Tibial artery (tissue), 4 donors: ENCODE results near the gene HSPBP1.

ENCODE experiments used
- DNase-seq, 2 donors: peaks; one replicate each; pipeline ENCODE4 v3.0.0-alpha.2; 2019
- H3K27ac ChIP-seq, 2 donors: fragments of 200-600 bp; sonication (generic) in 1 of 2; 1 replicate in 1 of 2; 2 replicates in 1 of 2; pipeline ENCODE4 v1.5.1; 2018 to 2019; ENCODE audit warnings: mild to moderate bottlenecking in 1 of 2
- H3K27me3 ChIP-seq, 2 donors: fragments of 200-600 bp; sonication (generic) in 1 of 2; one replicate each; pipeline versions ENCODE4 v1.5.1 to v1.6.0; 2016 to 2019
- H3K36me3 ChIP-seq, 3 donors: fragments of 200-600 bp; sonication (generic) in 2 of 3; one replicate each; pipeline ENCODE4 v1.5.1; 2016 to 2019; ENCODE audit warnings: mild to moderate bottlenecking in 2 of 3
- H3K4me1 ChIP-seq, 4 donors: fragments of 200-600 bp; sonication (generic) in 2 of 4; 1 replicate in 3 of 4; 2 replicates in 1 of 4; pipeline ENCODE4 v1.5.1; 2016 to 2019
- H3K4me3 ChIP-seq, 2 donors: fragments of 200-600 bp; sonication (generic) in 1 of 2; 1 replicate in 1 of 2; 2 replicates in 1 of 2; pipeline ENCODE4 v1.5.1; 2018 to 2019; ENCODE audit warnings: mild to moderate bottlenecking in 2 of 2
- H3K9me3 ChIP-seq, 3 donors: fragments of 200-600 bp; sonication (generic) in 1 of 3; one replicate each; pipeline ENCODE4 v1.5.1; 2016 to 2019
- intact Hi-C: fragments of 100-400 bp; cut with DNase I; formaldehyde crosslinking; loops from one replicate; pipeline ENCODE4 v1.15.0; 2023; ENCODE audit warnings: low total_unique reads
- TF ChIP-seq, protein P1 (sequence below), 2 experiments: fragments of 200-600 bp in 1 of 2; fragments of 450-650 bp in 1 of 2; IDR thresholded peaks; one replicate each; pipeline ENCODE4 v1.5.1; 2017 to 2019; ENCODE audit warnings: antibody characterized with exemption in 2 of 2, mild to moderate bottlenecking in 1 of 2, moderate library complexity in 1 of 2

Gene HSPBP1

DNA sequence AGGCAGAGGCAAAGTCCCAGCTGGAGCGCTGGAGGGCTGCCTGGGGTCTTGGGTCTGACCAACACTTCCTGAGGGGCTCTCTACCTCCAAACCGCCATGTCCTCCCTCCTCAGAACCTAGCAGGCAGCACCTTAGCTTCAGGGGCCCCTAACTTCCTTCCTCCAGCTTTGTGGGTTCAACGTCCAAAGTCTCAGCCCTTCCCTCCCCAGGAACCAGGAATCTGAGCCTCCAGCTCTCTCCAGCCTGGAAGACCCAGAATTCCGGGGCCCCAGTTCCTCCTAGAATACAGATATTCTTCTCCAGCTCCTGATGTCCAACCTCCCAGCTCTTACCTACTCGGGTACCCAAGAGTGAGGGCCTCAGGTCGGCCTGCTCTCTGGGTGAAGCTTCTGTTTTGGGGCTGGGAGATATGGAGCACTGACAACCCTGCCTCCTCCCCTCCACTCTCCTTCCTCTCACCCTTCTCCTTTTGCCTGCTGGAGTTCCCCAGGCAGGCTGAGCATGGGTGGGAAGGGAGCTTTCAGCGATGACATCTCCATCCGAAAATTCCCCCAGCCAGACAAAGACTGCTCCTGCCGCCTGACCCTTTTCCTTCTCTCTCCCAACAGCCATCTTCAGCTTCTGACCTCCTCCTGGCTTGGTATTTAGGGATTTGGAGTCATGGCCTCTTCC, 41.7 kb upstream of the HSPBP1 start:
- Histone ChIP-seq H3K27me3 (peaks cover 0 to 44% of the 10 kb centered on the region in 2 donors), H3K9me3 (no peaks in the 10 kb centered on the region), H3K4me3 (no peak overlapping the region), H3K4me1 (no peaks in the 10 kb centered on the region), H3K27ac (no peak overlapping the region), H3K36me3 (no peaks in the 10 kb centered on the region)
- intact Hi-C loops, result no loop called here
- no peak for DNase-seq
- TF ChIP-seq, protein P1, sequence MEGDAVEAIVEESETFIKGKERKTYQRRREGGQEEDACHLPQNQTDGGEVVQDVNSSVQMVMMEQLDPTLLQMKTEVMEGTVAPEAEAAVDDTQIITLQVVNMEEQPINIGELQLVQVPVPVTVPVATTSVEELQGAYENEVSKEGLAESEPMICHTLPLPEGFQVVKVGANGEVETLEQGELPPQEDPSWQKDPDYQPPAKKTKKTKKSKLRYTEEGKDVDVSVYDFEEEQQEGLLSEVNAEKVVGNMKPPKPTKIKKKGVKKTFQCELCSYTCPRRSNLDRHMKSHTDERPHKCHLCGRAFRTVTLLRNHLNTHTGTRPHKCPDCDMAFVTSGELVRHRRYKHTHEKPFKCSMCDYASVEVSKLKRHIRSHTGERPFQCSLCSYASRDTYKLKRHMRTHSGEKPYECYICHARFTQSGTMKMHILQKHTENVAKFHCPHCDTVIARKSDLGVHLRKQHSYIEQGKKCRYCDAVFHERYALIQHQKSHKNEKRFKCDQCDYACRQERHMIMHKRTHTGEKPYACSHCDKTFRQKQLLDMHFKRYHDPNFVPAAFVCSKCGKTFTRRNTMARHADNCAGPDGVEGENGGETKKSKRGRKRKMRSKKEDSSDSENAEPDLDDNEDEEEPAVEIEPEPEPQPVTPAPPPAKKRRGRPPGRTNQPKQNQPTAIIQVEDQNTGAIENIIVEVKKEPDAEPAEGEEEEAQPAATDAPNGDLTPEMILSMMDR (IDR thresholded peaks at IDR 0.05), result no peak

DNA sequence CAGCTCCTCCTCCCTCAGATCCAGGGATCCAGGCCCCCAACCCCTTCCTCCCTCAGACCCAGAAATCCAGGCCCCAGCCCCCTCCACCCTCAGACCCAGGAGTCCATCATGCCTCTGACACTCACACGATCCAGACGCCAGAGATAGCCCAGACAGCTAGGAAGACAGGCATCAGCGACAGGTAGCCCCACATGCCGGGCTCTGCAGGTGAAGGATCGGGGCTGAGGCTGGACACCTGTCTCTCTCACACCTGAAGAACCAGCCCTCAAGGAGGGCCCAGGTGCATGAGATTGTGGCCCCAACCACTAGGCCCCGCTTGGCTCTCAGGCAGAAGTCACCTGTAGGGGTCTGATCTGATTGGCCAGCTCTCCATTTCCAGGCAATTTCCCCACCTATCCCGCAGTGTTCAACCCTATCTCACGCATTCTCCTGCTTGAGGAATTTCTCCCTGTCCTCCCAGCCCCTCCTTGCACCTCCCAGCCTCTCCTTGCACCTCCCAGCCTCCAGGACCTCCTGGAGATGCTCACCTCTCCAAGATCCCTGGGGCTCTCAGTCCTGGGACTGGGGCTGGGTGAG, 41.0 kb upstream of the HSPBP1 start:
- no peaks in the 10 kb centered on the region for H3K36me3 ChIP-seq
- no peak overlapping the region for H3K27ac ChIP-seq
- peaks cover 0 to 44% of the 10 kb centered on the region in 2 donors for H3K27me3 ChIP-seq
- H3K9me3 ChIP-seq, result no peaks in the 10 kb centered on the region
- no peaks in the 10 kb centered on the region for H3K4me1 ChIP-seq
- H3K4me3 ChIP-seq, result no peak overlapping the region
- DNase-seq, result no peak
- TF ChIP-seq, protein P1 (IDR thresholded peaks at IDR 0.05), result no peak
- intact Hi-C loops, result no loop called here

DNA sequence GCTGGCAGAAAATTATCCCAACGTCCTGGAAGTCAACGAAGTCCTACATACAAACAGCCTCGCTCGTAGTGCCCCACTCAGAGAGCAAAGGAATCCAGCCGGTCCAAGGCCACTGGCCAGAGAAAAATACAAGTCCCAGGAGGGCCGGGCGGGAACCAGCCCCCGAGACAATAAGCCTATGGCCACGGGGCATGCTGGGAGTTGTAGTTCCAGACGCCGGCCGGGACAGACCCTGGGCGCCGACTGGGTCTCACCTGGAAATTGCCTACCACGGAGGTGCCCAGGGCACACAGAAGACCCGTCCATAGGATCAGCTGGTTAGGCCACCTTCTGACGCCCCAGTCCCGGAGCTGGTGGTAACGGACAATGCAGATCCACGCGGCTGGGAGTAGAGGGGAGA, 39.9 kb upstream of the HSPBP1 start:
- DNase-seq, result no peak
- Histone ChIP-seq H3K36me3 (no peaks in the 10 kb centered on the region), H3K4me1 (no peaks in the 10 kb centered on the region), H3K27ac (no peak overlapping the region), H3K27me3 (peaks cover 0 to 33% of the 10 kb centered on the region in 2 donors), H3K4me3 (no peak overlapping the region), H3K9me3 (no peaks in the 10 kb centered on the region)
- intact Hi-C loops, result no loop called here
- TF ChIP-seq, protein P1 (IDR thresholded peaks at IDR 0.05), result no peak

DNA sequence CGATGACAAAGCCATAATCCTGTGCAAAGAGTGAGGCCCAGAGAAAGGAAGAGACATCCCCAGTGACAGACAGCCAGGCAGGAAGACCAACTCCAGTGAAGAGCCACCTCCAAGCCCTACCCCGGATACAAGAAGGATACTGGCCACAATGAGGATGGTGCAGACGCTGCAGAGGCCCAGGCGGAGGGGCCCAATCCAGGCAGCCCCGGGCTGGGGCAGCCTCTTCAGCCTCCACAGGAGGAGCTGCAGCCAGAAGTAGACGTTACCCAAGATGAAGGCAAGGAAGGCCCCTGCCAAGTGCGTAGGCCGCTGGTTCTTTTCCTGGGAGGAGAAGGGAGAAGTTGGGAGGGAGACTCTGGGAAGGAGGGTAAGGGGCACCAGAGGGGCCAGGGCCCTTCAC, 36.7 kb upstream of the HSPBP1 start:
- Histone ChIP-seq H3K27me3 (peaks cover 0 to 15% of the 10 kb centered on the region in 2 donors), H3K27ac (no peak overlapping the region), H3K4me1 (no peaks in the 10 kb centered on the region), H3K9me3 (no peaks in the 10 kb centered on the region), H3K4me3 (no peak overlapping the region), H3K36me3 (no peaks in the 10 kb centered on the region)
- TF ChIP-seq, protein P1 (IDR thresholded peaks at IDR 0.05), result no peak
- intact Hi-C loops, result no loop called here
- DNase-seq, result no peak

DNA sequence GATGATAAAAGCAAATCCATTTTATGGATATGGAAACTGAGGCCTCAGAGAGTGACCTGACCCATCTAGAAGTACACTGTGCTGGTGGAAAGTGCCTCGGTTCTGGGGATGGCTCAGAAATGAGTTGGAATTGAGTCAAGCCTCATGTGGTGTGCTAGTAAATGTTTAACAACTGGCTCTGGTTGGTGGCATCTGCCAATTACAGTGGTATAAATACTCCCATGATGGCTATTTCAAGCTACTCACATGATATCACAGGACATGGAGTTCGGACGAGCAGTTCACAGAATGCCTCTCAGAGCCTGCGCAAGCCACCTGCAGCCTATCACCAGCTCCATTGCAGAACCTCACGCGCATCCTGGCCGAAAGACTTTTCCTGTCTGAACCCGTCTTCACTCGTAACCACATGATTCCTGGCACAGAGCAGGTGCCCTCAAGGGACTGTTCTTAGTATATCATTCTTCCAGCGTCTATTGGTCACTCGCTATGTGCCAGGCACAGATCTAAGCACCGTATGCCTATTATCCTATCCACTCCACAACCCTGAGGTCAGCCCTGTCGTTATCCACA, 36.1 kb upstream of the HSPBP1 start:
- intact Hi-C loops, result no loop called here
- Histone ChIP-seq H3K27me3 (peaks cover 0 to 13% of the 10 kb centered on the region in 2 donors), H3K9me3 (no peaks in the 10 kb centered on the region), H3K4me1 (no peaks in the 10 kb centered on the region), H3K4me3 (no peak overlapping the region), H3K27ac (no peak overlapping the region), H3K36me3 (no peaks in the 10 kb centered on the region)
- TF ChIP-seq, protein P1 (IDR thresholded peaks at IDR 0.05), result no peak
- no peak for DNase-seq
